ENCODE data around the gene SEMA4D.

SEMA4D gene

GRCh38 chr9:89427621-89428221 lies 70.2 kb downstream of the SEMA4D start:
- no peak for TF ChIP-seq MAX (IDR thresholded peaks at IDR 0.05; ENCODE audit: low read depth, low read length)
- no peak for DNase-seq (ENCODE audit: low read depth)
- no peak overlapping the region for H3K4me3 ChIP-seq (ENCODE audit: low read depth, low read length)

GRCh38 chr9:89426384-89426961 lies 71.4 kb downstream of the SEMA4D start:
- peak; percentile 53 for DNase-seq (ENCODE audit: low read depth)
- H3K4me3 ChIP-seq (ENCODE audit: low read depth, low read length) = no peak overlapping the region
- no peak for TF ChIP-seq POLR2A (IDR thresholded peaks at IDR 0.05; ENCODE audit: extremely low read depth, insufficient read length)
- no peak for TF ChIP-seq CTCF (IDR thresholded peaks at IDR 0.05; ENCODE audit: low read depth, low read length)
- TF ChIP-seq MYC (IDR thresholded peaks at IDR 0.05; ENCODE audit: low read depth, low read length) = no peak
- TF ChIP-seq MAX (IDR thresholded peaks at IDR 0.05; ENCODE audit: low read depth, low read length) = no peak

GRCh38 chr9:89425921-89426383 lies 72.0 kb downstream of the SEMA4D start:
- no peak for DNase-seq (ENCODE audit: low read depth)
- H3K4me3 ChIP-seq (ENCODE audit: low read depth, low read length) = no peak overlapping the region
- no peak for TF ChIP-seq CTCF (IDR thresholded peaks at IDR 0.05; ENCODE audit: low read depth, low read length)
- no peak for TF ChIP-seq MAX (IDR thresholded peaks at IDR 0.05; ENCODE audit: low read depth, low read length)
- no peak for TF ChIP-seq MYC (IDR thresholded peaks at IDR 0.05; ENCODE audit: low read depth, low read length)
- no peak for TF ChIP-seq POLR2A (IDR thresholded peaks at IDR 0.05; ENCODE audit: extremely low read depth, insufficient read length)

GRCh38 chr9:89425024-89425805 lies 72.7 kb downstream of the SEMA4D start:
- TF ChIP-seq MYC (IDR thresholded peaks at IDR 0.05; ENCODE audit: low read depth, low read length) = no peak
- no peak for TF ChIP-seq CTCF (IDR thresholded peaks at IDR 0.05; ENCODE audit: low read depth, low read length)
- no peak for TF ChIP-seq MAX (IDR thresholded peaks at IDR 0.05; ENCODE audit: low read depth, low read length)
- no peak for TF ChIP-seq POLR2A (IDR thresholded peaks at IDR 0.05; ENCODE audit: extremely low read depth, insufficient read length)
- no peak for DNase-seq (ENCODE audit: low read depth)
- no peak overlapping the region for H3K4me3 ChIP-seq (ENCODE audit: low read depth, low read length)

GRCh38 chr9:89422151-89422975 lies 75.5 kb downstream of the SEMA4D start:
- DNase-seq (ENCODE audit: low read depth) = peak; percentile 89
- no peak for TF ChIP-seq POLR2A (IDR thresholded peaks at IDR 0.05; ENCODE audit: extremely low read depth, insufficient read length)
- peak; percentile 48; the same call in 1 of the 2 replicates for TF ChIP-seq MYC (IDR thresholded peaks at IDR 0.05; ENCODE audit: low read depth, low read length)
- H3K4me3 ChIP-seq (ENCODE audit: low read depth, low read length) = no peak overlapping the region

- H3K4me3 ChIP-seq (ENCODE audit: low read depth, low read length) = no peak overlapping the region
- TF ChIP-seq MAX (IDR thresholded peaks at IDR 0.05; ENCODE audit: low read depth, low read length) (no peak), CTCF (IDR thresholded peaks at IDR 0.05; ENCODE audit: low read depth, low read length) (no peak)
- no peak for DNase-seq (ENCODE audit: low read depth)
These were observed 76.3 kb downstream of the SEMA4D start for GRCh38 chr9:89421595-89421994.

All from NB4 (cell line).